GM18526 (cell line): Measurements from ENCODE around the gene SLC32A1.

ENCODE experiments used
- POLR2A ChIP-seq: IDR thresholded peaks from 3 replicates; pipeline ENCODE4 v1.6.1; 2011; ENCODE audit not compliant: insufficient read length; ENCODE audit errors: extremely low read depth

SLC32A1 gene

DNA sequence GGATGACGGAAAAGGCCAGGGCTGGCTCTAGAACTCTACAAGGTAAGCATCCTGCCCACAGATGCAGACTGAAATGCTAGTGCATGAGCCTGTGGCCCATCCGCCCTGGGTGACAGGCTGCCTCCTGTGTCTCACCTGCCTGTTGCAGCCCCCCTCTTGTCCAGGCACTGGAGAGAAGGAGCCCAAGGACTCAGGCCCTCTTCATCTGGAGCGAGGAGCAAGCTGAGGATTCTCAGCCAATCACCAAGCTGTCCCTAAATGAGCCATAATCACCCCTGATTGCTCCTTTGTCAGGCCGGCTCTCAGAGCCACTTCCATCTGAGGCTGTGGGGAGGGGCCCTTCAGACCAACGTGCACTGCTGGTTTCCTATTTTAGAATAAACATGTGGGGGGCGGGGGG is 10.0 kb upstream of the SLC32A1 start:
- TF ChIP-seq POLR2A = no peak

DNA sequence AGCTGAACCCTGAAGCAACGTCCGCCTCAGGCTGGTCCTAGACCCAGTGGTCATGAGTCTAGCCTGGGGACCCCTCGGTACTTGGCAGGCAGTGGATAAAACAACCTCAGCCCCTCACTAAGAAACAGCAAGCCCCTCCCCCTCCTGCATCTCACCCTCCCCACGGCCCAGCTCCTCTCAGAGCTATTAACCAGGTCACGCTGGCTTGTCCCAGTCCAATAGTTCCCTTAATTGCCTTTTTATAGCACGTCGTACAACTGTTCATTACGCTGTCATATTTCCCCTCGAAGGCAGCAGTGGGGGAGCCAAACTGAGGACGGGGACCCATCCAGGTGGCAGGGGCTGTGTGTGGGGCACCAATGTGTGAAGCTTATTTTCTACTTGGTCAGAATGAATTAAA is 8.6 kb upstream of the SLC32A1 start:
- no peak for TF ChIP-seq POLR2A

DNA sequence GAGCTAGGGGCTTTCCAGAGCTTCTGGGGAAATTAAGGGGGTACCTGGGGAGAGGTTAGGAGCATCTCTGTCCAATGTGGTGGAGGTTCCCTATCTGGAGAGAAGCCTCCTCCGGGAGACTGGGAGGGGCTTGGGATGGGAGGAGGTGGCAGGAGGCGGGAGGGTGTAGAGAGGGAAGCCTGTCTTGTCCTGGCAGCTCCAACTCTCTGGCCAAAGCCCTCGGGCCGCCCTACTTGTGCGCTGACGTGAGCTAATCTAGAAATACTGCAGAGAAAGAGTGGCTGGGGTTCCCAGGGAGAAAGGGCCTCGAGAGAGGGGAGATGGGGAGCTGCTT is 1.6 kb upstream of the SLC32A1 start:
- TF ChIP-seq POLR2A = no peak

DNA sequence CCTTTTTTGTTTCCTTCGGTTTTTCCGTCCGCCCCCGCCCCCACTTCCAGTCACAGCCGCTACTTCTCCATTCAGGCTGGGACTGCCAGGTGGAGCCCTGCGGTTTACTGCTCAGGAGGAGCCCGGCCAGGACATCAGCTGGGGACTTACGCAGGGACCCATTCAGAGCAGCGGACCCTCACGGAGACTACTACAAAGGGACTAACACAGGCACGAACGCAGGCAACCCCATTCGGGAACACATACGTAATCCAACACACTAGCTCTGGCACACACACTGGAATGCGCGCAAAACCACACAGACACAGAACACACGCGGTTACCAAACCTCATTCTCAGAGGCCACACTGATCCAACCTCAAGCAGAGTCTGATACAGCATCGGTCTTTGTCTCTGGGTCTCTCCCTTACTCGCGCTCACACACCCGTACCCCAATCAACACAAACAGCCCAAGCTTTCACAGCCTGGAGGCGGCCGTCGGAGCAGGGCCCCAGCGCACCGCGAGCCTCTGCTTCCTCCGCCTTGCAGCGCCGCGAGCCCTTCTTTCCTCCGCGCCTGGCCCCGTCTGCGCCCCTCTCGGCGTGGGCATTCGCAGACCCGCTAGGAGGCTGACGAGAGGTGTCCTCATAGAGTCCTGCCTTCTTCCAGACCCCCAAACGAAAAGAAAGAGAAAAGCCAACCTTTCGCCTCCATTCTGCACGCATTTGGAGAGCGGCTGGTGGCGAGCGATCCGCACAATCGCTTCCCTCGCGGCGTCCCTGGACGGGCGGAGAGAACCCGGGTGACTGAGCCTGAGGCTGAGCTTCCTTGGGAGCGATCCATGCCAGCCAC is 1.1 kb upstream of the SLC32A1 start:
- TF ChIP-seq POLR2A = no peak

DNA sequence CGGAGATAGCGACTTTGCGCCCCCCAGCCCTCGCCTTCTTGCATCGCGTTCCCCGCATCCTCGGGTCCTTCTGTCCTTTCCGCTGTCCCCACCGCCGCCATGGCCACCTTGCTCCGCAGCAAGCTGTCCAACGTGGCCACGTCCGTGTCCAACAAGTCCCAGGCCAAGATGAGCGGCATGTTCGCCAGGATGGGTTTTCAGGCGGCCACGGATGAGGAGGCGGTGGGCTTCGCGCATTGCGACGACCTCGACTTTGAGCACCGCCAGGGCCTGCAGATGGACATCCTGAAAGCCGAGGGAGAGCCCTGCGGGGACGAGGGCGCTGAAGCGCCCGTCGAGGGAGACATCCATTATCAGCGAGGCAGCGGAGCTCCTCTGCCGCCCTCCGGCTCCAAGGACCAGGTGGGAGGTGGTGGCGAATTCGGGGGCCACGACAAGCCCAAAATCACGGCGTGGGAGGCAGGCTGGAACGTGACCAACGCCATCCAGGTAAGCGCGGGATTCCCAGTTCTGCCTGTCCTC is 401 bp downstream of the SLC32A1 start:
- no peak for TF ChIP-seq POLR2A

DNA sequence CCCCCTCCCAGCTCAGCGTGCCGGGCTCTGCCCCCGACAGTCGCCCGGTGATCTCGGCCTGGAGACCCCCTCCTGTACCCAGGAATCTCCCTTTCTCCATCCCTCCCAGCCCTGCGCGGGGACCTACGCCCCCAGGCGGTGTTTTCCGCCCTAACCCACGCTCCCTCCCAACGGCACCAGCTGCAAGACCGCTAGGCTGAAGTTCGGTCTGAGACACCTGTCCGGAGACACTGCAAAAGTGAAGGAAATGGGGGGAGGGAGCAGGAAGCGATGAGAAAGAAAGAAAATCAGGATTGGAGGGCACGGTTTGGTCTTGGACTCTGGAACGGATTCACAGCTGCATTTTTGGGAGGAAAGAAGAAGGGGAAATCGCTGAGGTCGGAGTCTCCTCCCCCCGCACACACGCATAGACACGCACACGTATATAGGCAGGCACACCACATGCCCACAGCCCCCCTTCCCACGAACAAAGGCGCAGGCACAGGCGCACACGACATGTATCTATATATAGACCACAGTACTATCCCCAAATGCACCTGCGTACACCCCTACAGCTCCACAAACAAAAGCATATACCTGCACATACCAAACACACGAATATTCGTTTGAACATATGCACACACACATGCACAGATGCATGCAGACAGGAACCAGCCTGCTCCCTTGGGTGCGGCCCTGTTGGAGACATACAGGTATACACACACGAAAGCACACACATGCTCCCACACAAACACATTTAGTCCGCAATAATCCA is 1.0 kb downstream of the SLC32A1 start:
- no peak for TF ChIP-seq POLR2A

DNA sequence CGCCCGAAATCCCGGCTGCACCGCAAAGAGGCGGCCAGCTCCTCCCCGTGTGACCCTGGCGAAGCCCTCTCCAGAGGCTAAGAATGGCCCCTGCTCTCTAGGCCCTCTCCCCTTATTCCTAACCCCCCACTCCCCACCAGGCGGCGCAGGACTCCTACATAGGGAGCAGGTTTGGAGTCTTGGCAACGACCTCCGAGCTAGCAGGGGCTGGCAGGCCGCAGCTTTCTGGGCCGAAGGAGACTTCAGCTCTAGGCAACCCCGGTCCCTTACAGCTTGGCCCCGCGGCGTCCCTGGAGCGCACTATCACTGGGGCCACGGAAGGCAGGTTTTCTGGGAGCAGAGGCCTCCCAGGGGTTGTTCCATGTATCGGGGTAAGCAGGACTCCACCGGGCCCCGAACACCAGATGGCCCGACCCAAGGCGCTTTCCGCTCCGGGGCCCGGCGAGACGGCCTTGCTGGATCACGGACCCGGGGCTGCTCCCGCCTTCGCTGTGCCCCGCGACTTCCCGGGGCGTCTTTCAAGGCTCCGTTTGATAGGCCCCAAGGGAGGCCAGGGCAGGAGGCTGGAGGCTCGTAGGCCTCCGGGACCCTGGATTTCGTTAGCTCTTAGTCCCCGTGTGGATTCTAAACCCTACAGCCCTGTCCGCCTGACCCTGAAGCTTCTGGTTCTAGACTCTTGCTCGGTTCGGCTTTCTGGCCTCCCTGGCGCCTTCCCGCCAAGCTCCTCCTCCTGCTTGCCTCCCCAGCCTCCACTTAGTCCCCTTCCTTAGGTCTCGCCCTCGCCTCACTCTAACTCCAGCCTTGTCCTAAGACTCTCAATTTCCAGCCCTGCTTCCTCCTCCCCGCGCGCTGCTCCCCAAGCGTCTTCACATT is 1.9 kb downstream of the SLC32A1 start:
- TF ChIP-seq POLR2A = no peak

DNA sequence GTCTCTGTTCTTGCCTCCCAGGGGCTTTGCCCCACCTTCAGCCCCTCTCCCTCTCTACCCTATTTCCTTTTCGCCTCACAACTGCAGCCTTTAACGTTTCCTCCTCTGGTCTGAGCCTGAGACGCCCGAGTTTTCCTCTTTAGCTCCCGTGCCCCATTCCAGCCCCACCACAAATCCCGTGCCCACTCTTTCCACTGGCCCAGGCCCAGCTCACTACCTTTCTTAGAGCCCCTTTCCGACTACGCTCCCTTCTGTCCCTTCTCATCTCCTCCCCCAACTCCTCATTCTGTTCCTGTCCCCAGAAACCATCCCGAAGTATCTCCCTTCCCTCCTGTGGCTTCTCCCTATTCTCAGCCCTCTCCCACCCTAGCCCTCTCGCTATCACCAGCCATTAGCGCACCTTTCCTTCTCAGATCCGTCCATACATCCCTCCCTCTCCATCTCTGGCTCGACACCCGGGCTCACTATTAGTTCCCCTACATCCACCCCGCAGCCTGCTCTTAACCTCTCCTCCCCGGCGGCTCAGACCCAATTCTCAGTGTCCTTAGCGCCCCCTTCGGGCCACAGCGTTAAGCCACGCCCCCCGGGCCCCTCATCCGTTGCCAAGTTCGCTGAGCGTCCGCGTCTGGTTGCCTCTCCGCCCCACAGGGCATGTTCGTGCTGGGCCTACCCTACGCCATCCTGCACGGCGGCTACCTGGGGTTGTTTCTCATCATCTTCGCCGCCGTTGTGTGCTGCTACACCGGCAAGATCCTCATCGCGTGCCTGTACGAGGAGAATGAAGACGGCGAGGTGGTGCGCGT is 2.7 kb downstream of the SLC32A1 start:
- TF ChIP-seq POLR2A = no peak

DNA sequence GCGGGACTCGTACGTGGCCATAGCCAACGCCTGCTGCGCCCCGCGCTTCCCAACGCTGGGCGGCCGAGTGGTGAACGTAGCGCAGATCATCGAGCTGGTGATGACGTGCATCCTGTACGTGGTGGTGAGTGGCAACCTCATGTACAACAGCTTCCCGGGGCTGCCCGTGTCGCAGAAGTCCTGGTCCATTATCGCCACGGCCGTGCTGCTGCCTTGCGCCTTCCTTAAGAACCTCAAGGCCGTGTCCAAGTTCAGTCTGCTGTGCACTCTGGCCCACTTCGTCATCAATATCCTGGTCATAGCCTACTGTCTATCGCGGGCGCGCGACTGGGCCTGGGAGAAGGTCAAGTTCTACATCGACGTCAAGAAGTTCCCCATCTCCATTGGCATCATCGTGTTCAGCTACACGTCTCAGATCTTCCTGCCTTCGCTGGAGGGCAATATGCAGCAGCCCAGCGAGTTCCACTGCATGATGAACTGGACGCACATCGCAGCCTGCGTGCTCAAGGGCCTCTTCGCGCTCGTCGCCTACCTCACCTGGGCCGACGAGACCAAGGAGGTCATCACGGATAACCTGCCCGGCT is 3.4 kb downstream of the SLC32A1 start:
- TF ChIP-seq POLR2A = no peak

DNA sequence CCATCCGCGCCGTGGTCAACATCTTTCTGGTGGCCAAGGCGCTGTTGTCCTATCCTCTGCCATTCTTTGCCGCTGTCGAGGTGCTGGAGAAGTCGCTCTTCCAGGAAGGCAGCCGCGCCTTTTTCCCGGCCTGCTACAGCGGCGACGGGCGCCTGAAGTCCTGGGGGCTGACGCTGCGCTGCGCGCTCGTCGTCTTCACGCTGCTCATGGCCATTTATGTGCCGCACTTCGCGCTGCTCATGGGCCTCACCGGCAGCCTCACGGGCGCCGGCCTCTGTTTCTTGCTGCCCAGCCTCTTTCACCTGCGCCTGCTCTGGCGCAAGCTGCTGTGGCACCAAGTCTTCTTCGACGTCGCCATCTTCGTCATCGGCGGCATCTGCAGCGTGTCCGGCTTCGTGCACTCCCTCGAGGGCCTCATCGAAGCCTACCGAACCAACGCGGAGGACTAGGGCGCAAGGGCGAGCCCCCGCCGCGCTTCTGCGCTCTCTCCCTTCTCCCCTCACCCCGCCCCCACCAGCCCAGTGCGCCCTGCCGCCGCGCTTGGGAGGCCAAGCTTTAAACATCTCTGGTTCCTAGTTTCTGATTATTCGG is 4.0 kb downstream of the SLC32A1 start:
- TF ChIP-seq POLR2A = no peak

DNA sequence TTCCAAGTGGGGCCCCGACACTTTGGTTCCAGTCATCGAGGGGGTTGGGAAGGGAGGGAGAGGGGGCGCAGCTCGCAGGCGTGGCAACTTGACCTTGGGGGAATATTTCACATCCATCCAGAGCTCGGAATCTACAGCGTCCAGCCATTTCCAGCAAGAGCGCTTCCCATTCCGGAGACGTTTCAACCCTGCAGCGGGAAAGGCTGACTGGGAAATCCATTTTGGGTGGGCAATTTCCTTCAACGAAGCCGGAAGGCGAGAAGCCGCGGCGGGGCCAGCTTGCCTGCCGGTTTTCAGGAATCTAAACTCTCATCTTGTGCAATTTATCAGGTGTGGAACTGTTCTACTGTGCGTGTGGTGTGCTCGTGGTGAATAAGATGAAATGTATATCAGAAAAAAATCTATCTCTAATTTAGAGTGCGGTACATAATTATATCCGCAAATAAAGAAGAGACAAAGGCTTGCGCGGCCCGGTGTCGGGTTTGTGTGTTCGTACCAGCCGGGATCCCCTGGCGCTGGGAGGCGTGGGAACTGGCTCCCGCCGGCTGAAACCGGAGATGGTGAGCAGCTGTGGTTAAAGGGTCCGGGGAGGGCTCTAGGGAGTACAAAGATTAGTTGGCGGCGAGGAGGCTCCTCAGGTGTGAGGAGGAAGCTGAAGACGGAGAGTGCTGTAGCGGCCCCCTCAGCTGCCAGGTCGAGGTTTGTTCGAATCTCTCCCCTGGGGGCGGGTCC is 4.8 kb downstream of the SLC32A1 start:
- TF ChIP-seq POLR2A = no peak

DNA sequence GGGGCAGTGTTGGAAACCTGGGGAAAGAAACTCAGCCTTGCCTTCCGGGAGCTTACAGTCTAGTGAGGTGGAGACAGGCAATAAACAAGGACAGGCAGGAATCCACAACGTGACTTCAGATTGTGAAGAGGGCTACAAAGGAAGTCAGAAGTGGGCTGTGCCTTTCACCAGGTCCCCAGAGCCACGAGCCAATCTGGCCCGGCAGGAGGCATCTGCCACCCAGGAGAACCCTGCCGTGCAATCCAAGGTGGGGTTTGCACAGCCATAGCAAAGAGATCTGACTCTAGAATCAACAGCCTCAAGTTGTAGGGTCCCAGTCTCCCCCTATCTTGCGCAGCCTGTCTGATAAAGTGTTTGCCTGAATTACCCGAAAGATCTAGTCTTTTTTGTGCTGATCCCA is 5.5 kb downstream of the SLC32A1 start:
- no peak for TF ChIP-seq POLR2A

DNA sequence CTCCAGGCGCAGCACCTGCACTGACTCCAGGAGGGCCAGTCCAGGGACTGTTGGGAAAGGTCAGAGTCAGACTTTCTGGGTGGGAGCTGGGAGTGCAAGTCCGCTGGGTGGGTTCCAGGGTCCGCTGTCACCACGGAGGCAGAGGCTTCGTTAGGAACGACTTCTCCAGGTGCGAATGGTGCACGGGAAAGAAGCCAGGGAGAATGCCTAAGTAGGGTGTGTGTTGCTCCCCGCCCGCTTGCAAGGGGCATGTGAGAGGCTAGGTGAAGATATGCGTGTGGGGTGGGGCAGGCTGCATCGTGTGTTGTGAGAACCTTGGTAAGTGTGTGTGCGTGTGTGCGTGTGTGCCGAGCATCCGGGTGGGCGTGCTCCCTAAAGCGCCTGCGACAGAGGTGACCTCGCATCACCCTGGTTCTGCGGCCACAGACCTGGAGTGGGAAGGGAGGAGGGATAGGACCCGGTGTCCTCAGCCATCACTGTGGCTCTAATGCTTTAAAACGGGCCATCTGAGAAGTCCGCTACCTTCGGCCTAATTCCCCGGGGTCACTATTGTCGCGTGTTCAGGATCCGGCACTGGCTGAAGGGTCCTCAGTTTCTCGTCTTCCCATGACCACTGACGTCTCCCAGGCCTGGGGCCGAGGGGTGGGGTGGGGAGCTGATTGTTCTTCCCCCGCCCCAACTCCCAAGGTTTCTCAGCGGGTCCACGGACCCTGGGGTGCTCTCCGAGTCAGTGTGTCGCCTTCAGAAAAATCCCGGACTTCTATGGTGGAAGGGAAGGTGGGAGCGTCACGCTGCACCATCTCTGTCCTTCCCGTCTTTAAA is 6.1 kb downstream of the SLC32A1 start:
- TF ChIP-seq POLR2A = no peak
